Measurements from ENCODE around the gene PLCL1. TPM values are rescaled to one million over a fixed set of nuclear protein-coding genes. Genes with fewer than 3 reads are reported as not detected.

The PLCL1 gene
- total RNA-seq, 1 experiment from 2014 or later: not detected

DNA sequence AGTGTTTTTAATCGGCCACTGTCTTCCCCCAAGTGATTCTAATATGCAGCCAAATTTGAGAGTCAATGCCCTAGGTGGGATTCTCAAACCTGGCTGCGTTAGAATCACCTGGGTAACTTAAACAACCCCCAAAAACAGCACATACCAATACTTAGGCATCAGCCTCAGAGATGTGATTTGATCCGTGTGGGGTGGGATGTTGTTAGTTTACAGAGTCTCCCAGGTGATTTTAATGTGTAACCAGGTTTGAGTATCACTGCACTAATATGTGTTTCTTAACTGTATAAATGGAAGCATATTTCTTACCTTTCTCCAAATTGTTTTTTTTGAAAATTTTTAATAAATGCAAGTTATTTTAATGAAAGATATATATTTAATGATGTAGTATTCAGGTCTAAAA, 135.4 kb downstream of the PLCL1 start:
- Histone ChIP-seq H3K9me3 (ENCODE audit: low read length) (no peaks in the 10 kb centered on the region), H3K27me3 (ENCODE audit: low read length) (no peaks in the 10 kb centered on the region), H3K9me2 (replicated peaks; ENCODE audit: insufficient read depth, low read length) (no peaks in the 10 kb centered on the region), H2AFZ (ENCODE audit: low read length) (no peak overlapping the region), H3K36me3 (ENCODE audit: insufficient read depth, low read length) (no peaks in the 10 kb centered on the region), H3K4me2 (ENCODE audit: low read depth, low read length, poor library complexity, severe bottlenecking) (no peak overlapping the region), H3K4me1 (ENCODE audit: low read length) (no peaks in the 10 kb centered on the region), H3K27ac (ENCODE audit: low read length) (no peak overlapping the region), H3K4me3 (ENCODE audit: low read length) (no peak overlapping the region), H3K79me2 (ENCODE audit: low read length) (no peaks in the 10 kb centered on the region), H3K9ac (ENCODE audit: low read length) (no peak overlapping the region), H4K20me1 (ENCODE audit: insufficient read depth, low read depth, low read length) (no peaks in the 10 kb centered on the region)
- DNase-seq: no peak

DNA sequence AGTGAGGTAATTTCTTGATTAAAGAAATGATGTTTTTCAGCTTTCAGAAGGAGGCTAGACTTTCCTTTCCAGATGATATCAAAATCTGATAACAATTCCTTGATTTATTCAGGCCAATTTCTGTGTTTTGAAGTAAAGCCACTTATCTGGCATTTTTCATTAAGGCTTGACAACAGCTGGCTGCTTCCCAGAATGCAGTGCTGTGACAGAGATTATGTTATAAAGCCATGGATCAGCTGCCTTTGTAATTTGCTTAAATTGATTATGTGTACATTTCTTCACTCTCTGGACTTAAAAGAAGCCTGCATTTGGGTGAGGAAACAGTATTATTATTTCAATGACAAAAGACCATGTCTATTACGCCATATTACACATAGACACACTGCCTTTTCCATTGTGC, 136.0 kb downstream of the PLCL1 start:
- Histone ChIP-seq H3K27ac (ENCODE audit: low read length) (no peak overlapping the region), H3K9ac (ENCODE audit: low read length) (no peak overlapping the region), H3K4me2 (ENCODE audit: low read depth, low read length, poor library complexity, severe bottlenecking) (no peak overlapping the region), H3K27me3 (ENCODE audit: low read length) (no peaks in the 10 kb centered on the region), H3K79me2 (ENCODE audit: low read length) (no peaks in the 10 kb centered on the region), H2AFZ (ENCODE audit: low read length) (no peak overlapping the region), H3K9me2 (replicated peaks; ENCODE audit: insufficient read depth, low read length) (no peaks in the 10 kb centered on the region), H3K4me1 (ENCODE audit: low read length) (no peaks in the 10 kb centered on the region), H3K9me3 (ENCODE audit: low read length) (no peaks in the 10 kb centered on the region), H4K20me1 (ENCODE audit: insufficient read depth, low read depth, low read length) (no peaks in the 10 kb centered on the region), H3K36me3 (ENCODE audit: insufficient read depth, low read length) (no peaks in the 10 kb centered on the region), H3K4me3 (ENCODE audit: low read length) (no peak overlapping the region)
- DNase-seq: no peak

DNA sequence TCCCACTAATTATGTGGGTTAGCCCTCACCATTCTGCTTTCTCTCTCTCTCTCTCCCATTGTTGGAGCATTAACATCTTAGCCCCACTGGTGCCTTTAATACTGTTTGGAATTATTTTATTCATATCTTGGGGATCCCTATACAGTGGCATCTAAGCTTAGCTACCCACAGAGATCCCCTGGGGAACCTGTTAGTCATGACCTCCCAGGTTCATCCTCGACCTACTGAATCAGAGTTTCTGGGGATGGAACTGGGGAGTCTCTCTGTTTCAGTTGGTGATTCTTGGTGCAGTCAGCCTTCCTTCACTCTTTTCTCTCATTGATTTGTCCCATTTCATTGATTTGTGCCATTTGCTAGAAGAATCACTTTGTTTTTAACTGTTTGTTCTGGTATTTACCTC, 137.3 kb downstream of the PLCL1 start:
- Histone ChIP-seq H3K27me3 (ENCODE audit: low read length) (no peaks in the 10 kb centered on the region), H3K36me3 (ENCODE audit: insufficient read depth, low read length) (no peaks in the 10 kb centered on the region), H3K9me3 (ENCODE audit: low read length) (no peaks in the 10 kb centered on the region), H3K4me3 (ENCODE audit: low read length) (no peak overlapping the region), H3K9ac (ENCODE audit: low read length) (no peak overlapping the region), H3K4me2 (ENCODE audit: low read depth, low read length, poor library complexity, severe bottlenecking) (no peak overlapping the region), H3K4me1 (ENCODE audit: low read length) (no peaks in the 10 kb centered on the region), H4K20me1 (ENCODE audit: insufficient read depth, low read depth, low read length) (no peaks in the 10 kb centered on the region), H2AFZ (ENCODE audit: low read length) (no peak overlapping the region), H3K9me2 (replicated peaks; ENCODE audit: insufficient read depth, low read length) (no peaks in the 10 kb centered on the region), H3K27ac (ENCODE audit: low read length) (no peak overlapping the region), H3K79me2 (ENCODE audit: low read length) (no peaks in the 10 kb centered on the region)
- no peak for DNase-seq

DNA sequence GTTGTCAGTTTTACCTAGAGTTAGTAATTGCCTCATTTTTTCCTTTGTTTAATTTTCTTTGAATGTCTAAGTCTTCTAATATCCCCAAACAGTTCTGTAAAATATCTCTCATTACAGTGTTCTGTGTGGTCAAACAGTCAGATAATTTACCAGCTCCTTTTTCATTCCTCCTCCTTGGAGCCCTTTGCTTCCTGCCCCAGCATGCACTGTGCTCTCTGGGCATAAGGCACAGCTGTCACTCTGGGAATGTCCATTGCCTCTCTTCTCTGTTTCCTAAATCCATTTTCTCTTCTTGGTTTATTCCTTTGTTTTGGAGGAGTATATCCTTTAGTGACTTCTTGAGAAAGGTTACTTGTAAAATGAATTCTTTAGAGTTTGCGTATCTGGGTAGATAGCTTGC, 139.3 kb downstream of the PLCL1 start:
- no peak overlapping the region for H3K9ac ChIP-seq (ENCODE audit: low read length)
- H3K79me2 ChIP-seq (ENCODE audit: low read length): no peaks in the 10 kb centered on the region

DNA sequence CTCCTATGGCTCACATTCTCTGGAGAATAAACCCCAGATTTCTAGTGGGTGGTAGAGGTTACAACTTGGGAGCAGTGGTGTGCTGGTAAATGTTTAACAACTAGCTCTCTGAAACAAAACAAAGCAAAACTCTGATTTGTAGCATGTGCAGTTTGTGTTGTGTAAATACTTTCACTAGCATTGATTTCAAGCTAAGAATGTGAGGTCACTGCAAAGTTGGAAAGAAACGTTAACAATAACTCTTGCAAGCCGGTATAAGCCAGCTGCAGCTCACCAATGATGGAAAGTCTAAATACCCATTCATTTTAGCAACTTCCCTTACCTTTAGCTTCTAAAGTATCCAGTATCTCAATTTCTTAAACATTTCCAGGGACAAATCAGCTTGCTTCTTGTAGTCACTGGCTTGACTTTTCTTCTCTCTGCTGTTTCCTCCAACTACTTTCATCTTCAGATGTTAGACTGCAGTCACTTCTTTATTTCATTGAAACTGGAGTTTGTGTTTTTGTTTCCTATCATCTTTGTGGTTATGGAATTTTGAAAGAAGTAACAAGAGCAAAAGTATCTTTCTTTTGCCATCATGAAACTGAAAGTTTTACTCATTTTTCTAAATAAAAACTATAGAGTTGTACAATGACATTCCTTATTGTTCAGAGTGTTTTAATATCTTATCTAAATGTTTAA, 140.2 kb downstream of the PLCL1 start:
- Histone ChIP-seq H3K4me2 (ENCODE audit: low read depth, low read length, poor library complexity, severe bottlenecking) (no peak overlapping the region), H3K27ac (ENCODE audit: low read length) (no peak overlapping the region), H3K9me2 (replicated peaks; ENCODE audit: insufficient read depth, low read length) (no peaks in the 10 kb centered on the region), H2AFZ (ENCODE audit: low read length) (no peak overlapping the region), H3K4me1 (ENCODE audit: low read length) (no peaks in the 10 kb centered on the region), H3K4me3 (ENCODE audit: low read length) (no peak overlapping the region), H3K36me3 (ENCODE audit: insufficient read depth, low read length) (no peaks in the 10 kb centered on the region), H3K9me3 (ENCODE audit: low read length) (no peaks in the 10 kb centered on the region), H3K27me3 (ENCODE audit: low read length) (no peaks in the 10 kb centered on the region), H4K20me1 (ENCODE audit: insufficient read depth, low read depth, low read length) (no peaks in the 10 kb centered on the region), H3K9ac (ENCODE audit: low read length) (no peak overlapping the region), H3K79me2 (ENCODE audit: low read length) (no peaks in the 10 kb centered on the region)
- no peak for DNase-seq

More for the DNA sequence above, 139.3 kb downstream of the PLCL1 start:
- Histone ChIP-seq H2AFZ (ENCODE audit: low read length) (no peak overlapping the region), H3K4me3 (ENCODE audit: low read length) (no peak overlapping the region), H3K36me3 (ENCODE audit: insufficient read depth, low read length) (no peaks in the 10 kb centered on the region), H3K9me3 (ENCODE audit: low read length) (no peaks in the 10 kb centered on the region), H3K9me2 (replicated peaks; ENCODE audit: insufficient read depth, low read length) (no peaks in the 10 kb centered on the region), H4K20me1 (ENCODE audit: insufficient read depth, low read depth, low read length) (no peaks in the 10 kb centered on the region), H3K27me3 (ENCODE audit: low read length) (no peaks in the 10 kb centered on the region), H3K27ac (ENCODE audit: low read length) (no peak overlapping the region), H3K4me1 (ENCODE audit: low read length) (no peaks in the 10 kb centered on the region), H3K4me2 (ENCODE audit: low read depth, low read length, poor library complexity, severe bottlenecking) (no peak overlapping the region)
- no peak for DNase-seq

DNA sequence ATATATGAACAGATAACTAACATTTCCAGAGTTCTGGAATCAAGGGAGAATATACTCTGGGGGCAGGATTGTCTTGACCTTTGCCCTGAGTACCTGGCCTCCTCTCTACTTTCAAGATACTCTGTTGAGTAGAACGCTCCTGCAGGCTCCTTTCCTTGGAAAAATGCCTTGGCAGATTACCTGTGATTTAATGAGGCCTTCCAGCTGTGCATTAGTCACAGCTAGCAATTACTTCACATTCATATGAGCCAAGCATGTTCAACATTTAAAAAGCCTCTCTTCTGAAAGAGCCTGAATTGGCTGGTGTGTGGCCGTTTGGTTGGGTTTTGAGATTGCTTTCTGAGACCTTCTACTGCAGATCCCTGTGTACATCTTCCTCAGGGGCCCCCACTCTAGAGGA, 142.2 kb downstream of the PLCL1 start:
- H3K4me1 ChIP-seq (ENCODE audit: low read length): no peaks in the 10 kb centered on the region
- no peak overlapping the region for H3K27ac ChIP-seq (ENCODE audit: low read length)
- no peak overlapping the region for H3K4me2 ChIP-seq (ENCODE audit: low read depth, low read length, poor library complexity, severe bottlenecking)
- no peaks in the 10 kb centered on the region for H3K9me2 ChIP-seq (replicated peaks; ENCODE audit: insufficient read depth, low read length)
- H3K4me3 ChIP-seq (ENCODE audit: low read length): no peak overlapping the region
- H3K27me3 ChIP-seq (ENCODE audit: low read length): no peaks in the 10 kb centered on the region
- no peak overlapping the region for H2AFZ ChIP-seq (ENCODE audit: low read length)
- H3K9ac ChIP-seq (ENCODE audit: low read length): no peak overlapping the region
- no peaks in the 10 kb centered on the region for H3K36me3 ChIP-seq (ENCODE audit: insufficient read depth, low read length)
- H3K79me2 ChIP-seq (ENCODE audit: low read length): no peaks in the 10 kb centered on the region
- no peaks in the 10 kb centered on the region for H4K20me1 ChIP-seq (ENCODE audit: insufficient read depth, low read depth, low read length)
- no peak for DNase-seq
- no peaks in the 10 kb centered on the region for H3K9me3 ChIP-seq (ENCODE audit: low read length)

DNA sequence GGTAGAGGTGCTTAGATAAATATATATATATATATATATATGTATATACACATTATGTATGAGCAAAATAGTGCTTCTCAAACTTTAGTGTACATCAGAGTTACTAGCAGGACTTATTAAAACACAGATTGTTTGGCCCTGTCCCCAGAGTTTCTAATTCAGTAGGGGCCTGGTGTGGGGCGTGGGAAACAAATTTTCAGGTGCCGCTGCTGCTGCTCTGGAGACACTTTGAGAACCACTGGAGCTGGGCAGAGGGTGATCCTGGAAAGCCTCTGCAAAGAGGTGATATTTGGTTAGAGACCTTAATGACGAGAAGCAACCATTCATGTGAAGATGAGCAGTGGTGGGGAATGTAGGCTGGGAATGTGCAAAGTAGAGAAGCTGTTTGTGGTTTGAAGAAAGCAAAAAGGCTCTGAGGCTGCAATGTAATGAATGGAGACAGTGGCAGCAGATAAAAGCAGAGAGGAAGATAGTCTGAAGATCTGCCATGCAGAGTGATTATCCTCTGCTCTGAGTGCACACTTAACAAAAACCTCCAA, 142.9 kb downstream of the PLCL1 start:
- Histone ChIP-seq H3K4me2 (ENCODE audit: low read depth, low read length, poor library complexity, severe bottlenecking) (no peak overlapping the region), H3K9me2 (replicated peaks; ENCODE audit: insufficient read depth, low read length) (no peaks in the 10 kb centered on the region), H3K36me3 (ENCODE audit: insufficient read depth, low read length) (no peaks in the 10 kb centered on the region), H3K4me3 (ENCODE audit: low read length) (no peak overlapping the region), H2AFZ (ENCODE audit: low read length) (no peak overlapping the region), H3K4me1 (ENCODE audit: low read length) (no peaks in the 10 kb centered on the region), H3K9ac (ENCODE audit: low read length) (no peak overlapping the region), H3K27me3 (ENCODE audit: low read length) (no peaks in the 10 kb centered on the region), H4K20me1 (ENCODE audit: insufficient read depth, low read depth, low read length) (no peaks in the 10 kb centered on the region), H3K79me2 (ENCODE audit: low read length) (no peaks in the 10 kb centered on the region), H3K9me3 (ENCODE audit: low read length) (no peaks in the 10 kb centered on the region), H3K27ac (ENCODE audit: low read length) (no peak overlapping the region)
- DNase-seq: no peak

DNA sequence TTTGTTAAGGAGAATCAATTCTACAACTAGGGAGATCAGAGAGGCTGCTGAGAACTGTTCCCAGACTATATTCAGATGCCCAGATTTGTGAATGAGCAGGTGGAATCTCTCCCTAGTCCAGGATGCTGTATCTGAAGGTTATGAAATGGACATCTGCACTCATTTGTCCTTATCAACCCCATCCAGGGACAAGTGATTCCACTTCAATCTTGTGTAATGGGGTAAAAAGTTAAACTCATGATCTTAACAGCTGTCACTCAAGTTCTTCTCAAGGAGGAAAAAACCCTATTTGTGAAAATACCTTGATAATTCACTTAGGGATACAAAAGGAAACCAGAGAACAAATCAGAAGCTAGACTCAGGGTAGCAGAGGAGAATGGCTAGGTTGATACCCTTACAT, 144.8 kb downstream of the PLCL1 start:
- Histone ChIP-seq H3K36me3 (ENCODE audit: insufficient read depth, low read length) (no peaks in the 10 kb centered on the region), H3K9me3 (ENCODE audit: low read length) (no peaks in the 10 kb centered on the region), H2AFZ (ENCODE audit: low read length) (no peak overlapping the region), H4K20me1 (ENCODE audit: insufficient read depth, low read depth, low read length) (no peaks in the 10 kb centered on the region), H3K9me2 (replicated peaks; ENCODE audit: insufficient read depth, low read length) (no peaks in the 10 kb centered on the region), H3K4me3 (ENCODE audit: low read length) (no peak overlapping the region), H3K4me1 (ENCODE audit: low read length) (no peaks in the 10 kb centered on the region), H3K4me2 (ENCODE audit: low read depth, low read length, poor library complexity, severe bottlenecking) (no peak overlapping the region), H3K9ac (ENCODE audit: low read length) (no peak overlapping the region), H3K79me2 (ENCODE audit: low read length) (no peaks in the 10 kb centered on the region), H3K27ac (ENCODE audit: low read length) (no peak overlapping the region), H3K27me3 (ENCODE audit: low read length) (no peaks in the 10 kb centered on the region)
- DNase-seq: no peak
